ENCODE data around the gene PIK3R1.
A peak's percentile ranks its signal among the peaks of the same experiment; 100 is the strongest.

The PIK3R1 gene

DNA sequence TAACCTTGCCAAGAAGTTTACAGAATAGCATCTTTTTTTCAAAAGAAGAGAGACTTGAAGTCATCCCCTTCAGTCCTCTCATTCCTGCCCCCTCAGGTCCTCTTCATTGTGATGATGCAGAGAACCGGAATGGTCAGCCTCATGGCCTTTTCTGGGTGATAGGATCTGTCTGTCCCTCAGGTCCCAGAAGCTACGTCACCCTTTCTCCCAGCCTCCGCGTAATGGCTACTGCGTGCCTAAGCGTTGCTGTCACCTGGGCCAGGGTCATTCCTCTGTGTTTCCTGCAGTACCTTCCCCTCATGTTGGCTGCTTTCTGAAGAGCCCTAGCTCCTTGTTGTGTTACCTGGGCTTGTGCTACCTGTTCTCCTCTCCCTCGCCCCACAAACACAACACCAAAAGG is 4.7 kb downstream of the PIK3R1 start:
- TF ChIP-seq CTCF (IDR thresholded peaks at IDR 0.05; ENCODE audit: low read length, missing control alignments), result no peak
- DNase-seq (ENCODE audit: low read depth), result no peak
- no peak overlapping the region for H3K4me3 ChIP-seq (replicated peaks; ENCODE audit: low read depth, low read length)

GRCh38 chr5:68220914-68221313 is 5.4 kb downstream of the PIK3R1 start:
- TF ChIP-seq CTCF (IDR thresholded peaks at IDR 0.05; ENCODE audit: low read length, missing control alignments), result no peak
- no peak for DNase-seq (ENCODE audit: low read depth)
- no peak overlapping the region for H3K4me3 ChIP-seq (replicated peaks; ENCODE audit: low read depth, low read length)

- no peak for TF ChIP-seq CTCF (IDR thresholded peaks at IDR 0.05; ENCODE audit: low read length, missing control alignments)
- no peak for DNase-seq (ENCODE audit: low read depth)
- H3K4me3 ChIP-seq (replicated peaks; ENCODE audit: low read depth, low read length), result no peak overlapping the region
Observed at GRCh38 chr5:68221488-68221887, 5.9 kb downstream of the PIK3R1 start.

DNA sequence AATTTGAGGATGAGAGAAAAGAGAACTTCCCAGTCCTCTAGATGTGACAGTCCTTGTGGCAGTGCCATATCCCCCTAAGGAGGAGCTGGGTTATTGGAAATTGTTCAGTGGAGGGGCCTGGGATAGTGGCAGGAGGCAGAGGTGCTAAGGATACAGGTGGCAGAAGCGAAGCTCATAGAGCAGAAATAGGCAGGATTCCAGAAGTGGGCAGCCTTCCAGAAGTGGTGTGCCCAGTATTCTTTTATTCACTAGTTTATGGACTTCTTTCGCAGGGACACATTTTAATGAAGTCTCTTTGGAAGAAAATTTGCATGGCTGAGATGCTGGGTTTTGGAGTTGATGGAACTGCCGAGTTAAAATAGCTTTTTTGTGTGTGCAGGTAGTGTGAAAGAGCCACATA is 6.8 kb downstream of the PIK3R1 start:
- no peak for DNase-seq (ENCODE audit: low read depth)
- no peak for TF ChIP-seq CTCF (IDR thresholded peaks at IDR 0.05; ENCODE audit: low read length, missing control alignments)
- no peak overlapping the region for H3K4me3 ChIP-seq (replicated peaks; ENCODE audit: low read depth, low read length)

GRCh38 chr5:68222824-68223354 is 7.3 kb downstream of the PIK3R1 start:
- TF ChIP-seq CTCF (IDR thresholded peaks at IDR 0.05; ENCODE audit: low read length, missing control alignments), result no peak

DNA sequence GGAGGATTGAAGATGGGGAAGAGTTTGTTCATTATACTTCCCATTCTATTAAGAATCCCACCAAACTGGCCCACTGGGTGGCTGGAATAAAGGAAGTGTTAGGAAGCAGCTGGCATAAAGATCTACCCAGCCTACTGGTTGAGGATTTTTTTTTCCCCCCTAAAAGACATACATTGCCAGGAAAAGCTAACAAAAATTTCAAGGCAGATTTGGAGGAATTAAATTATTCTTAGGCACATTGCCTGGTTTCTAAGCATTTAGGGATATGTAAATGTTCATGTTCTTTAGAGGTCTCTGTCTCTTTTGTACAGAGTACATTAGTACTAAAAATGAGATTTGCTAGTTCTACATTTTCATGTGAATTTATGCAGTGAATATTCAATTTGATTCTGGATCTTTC is 8.3 kb downstream of the PIK3R1 start:
- H3K4me3 ChIP-seq (replicated peaks; ENCODE audit: low read depth, low read length), result no peak overlapping the region
- TF ChIP-seq CTCF (IDR thresholded peaks at IDR 0.05; ENCODE audit: low read length, missing control alignments), result no peak
- no peak for DNase-seq (ENCODE audit: low read depth)

More at GRCh38 chr5:68222824-68223354, 7.3 kb downstream of the PIK3R1 start:
- H3K4me3 ChIP-seq (replicated peaks; ENCODE audit: low read depth, low read length), result no peak overlapping the region
- no peak for DNase-seq (ENCODE audit: low read depth)

GRCh38 chr5:68224509-68225187 is 9.1 kb downstream of the PIK3R1 start:
- TF ChIP-seq CTCF (IDR thresholded peaks at IDR 0.05; ENCODE audit: low read length, missing control alignments), result no peak
- DNase-seq (ENCODE audit: low read depth), result peak; percentile 59

More at GRCh38 chr5:68224509-68225187, 9.1 kb downstream of the PIK3R1 start:
- H3K4me3 ChIP-seq (replicated peaks; ENCODE audit: low read depth, low read length), result no peak overlapping the region

All from fibroblast of pulmonary artery (primary cell).